SU-DHL-6 (cell line): ENCODE data around the gene CARHSP1.

Source experiments
- H2AFZ ChIP-seq: fragments of 200-600 bp; sonication (generic); 2 replicates; pipeline ENCODE4 v1.6.1; 2014; ENCODE audit warnings: low read depth, mild to moderate bottlenecking, moderate library complexity, mixed read lengths, antibody characterized with exemption, low read length; ENCODE audit not compliant: severe bottlenecking
- H3F3A ChIP-seq: fragments of 200-600 bp; shearing (Covaris generic); 2 replicates; pipeline ENCODE4 v1.6.0; 2016; ENCODE audit warnings: antibody characterized with exemption, mild to moderate bottlenecking; ENCODE audit not compliant: insufficient read depth
- H3K27ac ChIP-seq: fragments of 200-600 bp; sonication (generic); 2 replicates; pipeline ENCODE4 v1.5.1; 2016; ENCODE audit warnings: low read depth, mild to moderate bottlenecking, low read length, moderate library complexity, mixed read lengths
- H3K27me3 ChIP-seq: fragments of 200-600 bp; sonication (generic), shearing (Covaris generic); 2 replicates; pipeline ENCODE4 v1.6.0; 2014; ENCODE audit warnings: mild to moderate bottlenecking, low read length
- H3K36me3 ChIP-seq: fragments of 200-600 bp; sonication (generic); 2 replicates; pipeline ENCODE4 v1.6.1; 2014; ENCODE audit warnings: mild to moderate bottlenecking, low read length, mixed read lengths
- H3K4me2 ChIP-seq: fragments of 300-600, 200-600 bp; shearing (Covaris generic), sonication (generic); 2 replicates; pipeline ENCODE4 v1.6.0; 2014; ENCODE audit warnings: low read length, low read depth, mild to moderate bottlenecking; ENCODE audit not compliant: poor library complexity, severe bottlenecking
- H3K4me3 ChIP-seq: fragments of 200-600 bp; sonication (generic); 2 replicates; pipeline ENCODE4 v1.5.1; 2014; ENCODE audit warnings: antibody characterized with exemption, low read length, mild to moderate bottlenecking, mixed read lengths; ENCODE audit not compliant: insufficient read depth, poor library complexity, severe bottlenecking
- H3K79me2 ChIP-seq: fragments of 200-600 bp; sonication (generic); 2 replicates; pipeline ENCODE4 v1.6.1; 2014; ENCODE audit warnings: mild to moderate bottlenecking, low read length, moderate library complexity; ENCODE audit not compliant: insufficient read depth
- H3K9ac ChIP-seq: fragments of 200-600 bp; sonication (generic); 2 replicates; pipeline ENCODE4 v1.7.0; 2014; ENCODE audit warnings: mild to moderate bottlenecking, low read length
- H3K9me2 ChIP-seq: fragments of 200-600 bp; sonication (generic); replicated peaks from 2 replicates; pipeline ENCODE4 v1.6.1; 2014; ENCODE audit warnings: low read length; ENCODE audit not compliant: insufficient read depth
- H3K9me3 ChIP-seq: fragments of 200-600 bp; sonication (generic); 2 replicates; pipeline ENCODE4 v1.6.1; 2014; ENCODE audit warnings: low read length, mixed read lengths; ENCODE audit not compliant: insufficient read depth
- H4K20me1 ChIP-seq: fragments of 200-600 bp; sonication (generic); 2 replicates; pipeline ENCODE4 v1.6.1; 2014; ENCODE audit warnings: low read depth, mild to moderate bottlenecking, antibody characterized with exemption, low read length, moderate library complexity, mixed read lengths
- EZH2phosphoT487 ChIP-seq: fragments of 200-600 bp; sonication (generic), shearing (Covaris generic); conservative IDR thresholded peaks from 2 replicates; pipeline ENCODE4 v1.6.1; 2018; ENCODE audit warnings: mild to moderate bottlenecking, antibody characterized with exemption, low read length, moderate library complexity, mixed read lengths
- TF ChIP-seq, protein P1 (sequence below): fragments of 200-600 bp; sonication (generic); IDR thresholded peaks from one replicate; pipeline ENCODE4 v1.5.1; 2017; ENCODE audit warnings: antibody characterized with exemption, mild to moderate bottlenecking, low read length, moderate library complexity; ENCODE audit not compliant: insufficient read depth, poor library complexity, severe bottlenecking

Gene CARHSP1

GRCh38 chr16:8828541-8829165, 40.2 kb downstream of the CARHSP1 start:
- no peaks in the 10 kb centered on the region for H3K27me3 ChIP-seq
- no peak overlapping the region for H3K9ac ChIP-seq
- H3K79me2 ChIP-seq = peaks cover 15% of the 10 kb centered on the region
- no peaks in the 10 kb centered on the region for H4K20me1 ChIP-seq
- no peaks in the 10 kb centered on the region for H3K9me3 ChIP-seq
- H2AFZ ChIP-seq = no peak overlapping the region
- no peak overlapping the region for H3K27ac ChIP-seq
- no peaks in the 10 kb centered on the region for H3F3A ChIP-seq
- H3K9me2 ChIP-seq = no peaks in the 10 kb centered on the region
- no peak for TF ChIP-seq EZH2phosphoT487
- TF ChIP-seq, protein P1, sequence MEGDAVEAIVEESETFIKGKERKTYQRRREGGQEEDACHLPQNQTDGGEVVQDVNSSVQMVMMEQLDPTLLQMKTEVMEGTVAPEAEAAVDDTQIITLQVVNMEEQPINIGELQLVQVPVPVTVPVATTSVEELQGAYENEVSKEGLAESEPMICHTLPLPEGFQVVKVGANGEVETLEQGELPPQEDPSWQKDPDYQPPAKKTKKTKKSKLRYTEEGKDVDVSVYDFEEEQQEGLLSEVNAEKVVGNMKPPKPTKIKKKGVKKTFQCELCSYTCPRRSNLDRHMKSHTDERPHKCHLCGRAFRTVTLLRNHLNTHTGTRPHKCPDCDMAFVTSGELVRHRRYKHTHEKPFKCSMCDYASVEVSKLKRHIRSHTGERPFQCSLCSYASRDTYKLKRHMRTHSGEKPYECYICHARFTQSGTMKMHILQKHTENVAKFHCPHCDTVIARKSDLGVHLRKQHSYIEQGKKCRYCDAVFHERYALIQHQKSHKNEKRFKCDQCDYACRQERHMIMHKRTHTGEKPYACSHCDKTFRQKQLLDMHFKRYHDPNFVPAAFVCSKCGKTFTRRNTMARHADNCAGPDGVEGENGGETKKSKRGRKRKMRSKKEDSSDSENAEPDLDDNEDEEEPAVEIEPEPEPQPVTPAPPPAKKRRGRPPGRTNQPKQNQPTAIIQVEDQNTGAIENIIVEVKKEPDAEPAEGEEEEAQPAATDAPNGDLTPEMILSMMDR = no peak
- H3K4me2 ChIP-seq = no peak overlapping the region
- no peak overlapping the region for H3K4me3 ChIP-seq
- H3K36me3 ChIP-seq = peaks cover 12% of the 10 kb centered on the region

- H4K20me1 ChIP-seq = no peaks in the 10 kb centered on the region
- H3K79me2 ChIP-seq = peaks cover 8% of the 10 kb centered on the region
- no peak overlapping the region for H3K27ac ChIP-seq
- no peaks in the 10 kb centered on the region for H3K9me2 ChIP-seq
- H3K27me3 ChIP-seq = no peaks in the 10 kb centered on the region
- no peak overlapping the region for H2AFZ ChIP-seq
- H3K4me3 ChIP-seq = no peak overlapping the region
- H3K9ac ChIP-seq = no peak overlapping the region
- no peaks in the 10 kb centered on the region for H3K9me3 ChIP-seq
- no peak for TF ChIP-seq EZH2phosphoT487
- TF ChIP-seq, protein P1 = no peak
- peaks cover 12% of the 10 kb centered on the region for H3K36me3 ChIP-seq
- H3F3A ChIP-seq = no peaks in the 10 kb centered on the region
- H3K4me2 ChIP-seq = no peak overlapping the region
Observed at GRCh38 chr16:8826278-8826879, 42.4 kb downstream of the CARHSP1 start.

- H4K20me1 ChIP-seq = no peaks in the 10 kb centered on the region
- TF ChIP-seq, protein P1 = no peak
- no peak for TF ChIP-seq EZH2phosphoT487
- H3K4me3 ChIP-seq = no peak overlapping the region
- no peaks in the 10 kb centered on the region for H3K27me3 ChIP-seq
- no peaks in the 10 kb centered on the region for H3F3A ChIP-seq
- no peak overlapping the region for H3K4me2 ChIP-seq
- H3K27ac ChIP-seq = no peak overlapping the region
- H3K36me3 ChIP-seq = peaks cover 14% of the 10 kb centered on the region
- no peaks in the 10 kb centered on the region for H3K9me3 ChIP-seq
- H3K9me2 ChIP-seq = no peaks in the 10 kb centered on the region
- H3K9ac ChIP-seq = no peak overlapping the region
- no peak overlapping the region for H2AFZ ChIP-seq
- H3K79me2 ChIP-seq = no peaks in the 10 kb centered on the region; the same call in none of the 2 replicates
Observed at GRCh38 chr16:8822403-8822802, 46.4 kb downstream of the CARHSP1 start.
